SK-N-SH (cell line): ENCODE results near the gene CSNK1E. TPM values are rescaled to one million over a fixed set of nuclear protein-coding genes. Genes with fewer than 3 reads are reported as not detected.

ENCODE experiments used
- CTCF ChIA-PET: fragments of 300-600, 350-600 bp; formaldehyde crosslinking; extraction: SDS; loops from one replicate; lab custom pipeline; 2021; lab: Yijun Ruan, JAX
- POLR2A ChIA-PET: fragments of 350-600 bp; sonication (Branson Sonifier 250); formaldehyde crosslinking; extraction: SDS; loops from one replicate; lab custom pipeline; 2020; ENCODE audit warnings: antibody characterized with exemption, inconsistent platforms; lab: Yijun Ruan, JAX
- DNase-seq: peaks from one replicate; pipeline ENCODE4 v3.0.0; 2012
- H2AFZ ChIP-seq: fragments of 200-600 bp; sonication (generic); 2 replicates; pipeline ENCODE4 v1.8.1; 2016; ENCODE audit warnings: antibody characterized with exemption, mild to moderate bottlenecking, low read depth
- H3F3A ChIP-seq: fragments of 200-600 bp; sonication (generic); replicated peaks from 2 replicates; pipeline ENCODE3; 2016; ENCODE audit warnings: antibody characterized with exemption, mild to moderate bottlenecking; ENCODE audit not compliant: insufficient read depth
- H3K27ac ChIP-seq, 2 experiments: fragments of 200-500 bp in 1 of 2; fragments of 200-600 bp in 1 of 2; sonication (Bioruptor generic) in 1 of 2; sonication (generic), shearing (Covaris generic) in 1 of 2; 2 replicates each; pipeline versions ENCODE4 v1.5.1 to v1.6.1; 2014 to 2016; ENCODE audit warnings: low read depth in 2 of 2, inconsistent platforms in 1 of 2, low read length in 1 of 2, mild to moderate bottlenecking in 1 of 2, mixed read lengths in 1 of 2
- H3K27me3 ChIP-seq: fragments of 200-600 bp; sonication (generic), shearing (Covaris generic); 2 replicates; pipeline ENCODE4 v1.6.1; 2016; ENCODE audit warnings: mixed run types; ENCODE audit not compliant: insufficient read depth
- H3K36me3 ChIP-seq, 2 experiments: fragments of 200-500 bp in 1 of 2; fragments of 200-600 bp in 1 of 2; sonication (Bioruptor generic) in 1 of 2; sonication (generic) in 1 of 2; replicated peaks in 1 of 2; 2 replicates each; pipeline versions ENCODE3 to v1.5.1; 2014 to 2016; ENCODE audit warnings: low read length in 1 of 2, mild to moderate bottlenecking in 1 of 2; ENCODE audit not compliant: insufficient read depth in 2 of 2, control insufficient read depth in 1 of 2
- H3K4me1 ChIP-seq, 2 experiments: fragments of 200-500 bp in 1 of 2; fragments of 200-600 bp in 1 of 2; sonication (Bioruptor generic) in 1 of 2; sonication (generic), shearing (Covaris generic) in 1 of 2; 2 replicates each; pipeline versions ENCODE4 v1.5.1 to v1.6.1; 2014 to 2016; ENCODE audit warnings: low read depth in 1 of 2, low read length in 1 of 2, mixed run types in 1 of 2; ENCODE audit not compliant: insufficient read depth in 2 of 2, control insufficient read depth in 1 of 2
- H3K4me2 ChIP-seq: fragments of 200-600 bp; sonication (generic), shearing (Covaris generic); 2 replicates; pipeline ENCODE4 v1.6.1; 2017; ENCODE audit warnings: mixed run types
- H3K4me3 ChIP-seq, 2 experiments: fragments of 200-500 bp in 1 of 2; fragments of 200-600 bp in 1 of 2; sonication (Bioruptor generic) in 1 of 2; sonication (generic), shearing (Covaris generic) in 1 of 2; 2 replicates each; pipeline versions ENCODE4 v1.5.1 to v1.8.1; 2014 to 2016; ENCODE audit warnings: low read depth in 2 of 2, inconsistent platforms in 1 of 2, low read length in 1 of 2, mild to moderate bottlenecking in 1 of 2, mixed read lengths in 1 of 2, moderate library complexity in 1 of 2
- H3K79me2 ChIP-seq: fragments of 200-600 bp; sonication (generic); 2 replicates; pipeline ENCODE4 v1.8.1; 2017; ENCODE audit warnings: mild to moderate bottlenecking; ENCODE audit not compliant: insufficient read depth
- H3K9ac ChIP-seq: fragments of 200-600 bp; sonication (generic); 2 replicates; pipeline ENCODE4 v1.6.1; 2017; ENCODE audit warnings: mixed run types
- H3K9me2 ChIP-seq: fragments of 200-600 bp; sonication (generic); 2 replicates; pipeline ENCODE4 v1.6.1; 2017; ENCODE audit warnings: mixed run types
- H3K9me3 ChIP-seq: fragments of 200-600 bp; sonication (generic); 2 replicates; pipeline ENCODE4 v1.6.1; 2017; ENCODE audit warnings: mixed run types, mild to moderate bottlenecking, moderate library complexity
- H4K20me1 ChIP-seq: fragments of 200-600 bp; sonication (generic); 2 replicates; pipeline ENCODE4 v1.6.1; 2017; ENCODE audit warnings: mild to moderate bottlenecking, mixed run types; ENCODE audit not compliant: insufficient read depth
- CHD2 ChIP-seq: fragments of 150-350 bp; IDR thresholded peaks from 2 replicates; pipeline ENCODE4 v1.6.1; 2018; ENCODE audit warnings: low read length; ENCODE audit not compliant: partially characterized antibody
- ELF1 ChIP-seq: IDR thresholded peaks from 2 replicates; pipeline ENCODE4 v1.4.0; 2012
- EP300 ChIP-seq, 2 experiments: IDR thresholded peaks; 2 replicates each; pipeline versions ENCODE4 v1.4.0 to v1.6.1; 2012; ENCODE audit warnings: borderline replicate concordance in 1 of 2, low read depth in 1 of 2, low read length in 1 of 2
- FOXJ3 ChIP-seq: sonication (generic); formaldehyde crosslinking; IDR thresholded peaks from 2 replicates; pipeline ENCODE4 v1.5.1; 2020; ENCODE audit warnings: mild to moderate bottlenecking, missing genetic modification reagents
- GABPA ChIP-seq: IDR thresholded peaks from 2 replicates; pipeline ENCODE4 v1.4.0; 2012; ENCODE audit warnings: low read depth, mild to moderate bottlenecking
- JUND ChIP-seq: IDR thresholded peaks from 2 replicates; pipeline ENCODE4 v1.4.0; 2012
- MXI1 ChIP-seq: IDR thresholded peaks from 2 replicates; pipeline ENCODE4 v1.6.1; 2012; ENCODE audit warnings: mild to moderate bottlenecking, low read depth, low read length, improper control_type of control experiment
- NFIC ChIP-seq: IDR thresholded peaks from 2 replicates; pipeline ENCODE4 v1.4.0; 2012; ENCODE audit warnings: borderline replicate concordance
- RAD21 ChIP-seq: IDR thresholded peaks from 2 replicates; pipeline ENCODE4 v1.6.1; 2012; ENCODE audit warnings: mild to moderate bottlenecking, low read length
- SIN3A ChIP-seq: IDR thresholded peaks from 2 replicates; pipeline ENCODE4 v1.6.1; 2012; ENCODE audit warnings: low read depth, mild to moderate bottlenecking, low read length, moderate library complexity, borderline replicate concordance
- SMC3 ChIP-seq: IDR thresholded peaks from 2 replicates; pipeline ENCODE4 v1.6.1; 2012; ENCODE audit warnings: low read depth, low read length, improper control_type of control experiment
- WGBS: methylation state at CpG from one replicate; pipeline ENCODE4 v1.1.6; 2017; ENCODE audit warnings: low lambda C conversion rate; 5-methylcytosine and 5-hydroxymethylcytosine counted together
- polyA plus RNA-seq, 3 experiments: library from polyadenylated mRNA; depleted of rRNA; stranded (reverse); fragments of >200 nt; gene quantifications; 2 replicates each; pipeline ENCODE4 v1.2.3, GENCODE V29; 2012
- TF ChIP-seq, protein P1 (sequence below): IDR thresholded peaks from 2 replicates; pipeline ENCODE4 v1.4.0; 2012; ENCODE audit warnings: low read depth, borderline replicate concordance
- TF ChIP-seq, protein P2 (sequence below): IDR thresholded peaks from 2 replicates; pipeline ENCODE4 v1.6.1; 2012; ENCODE audit warnings: mild to moderate bottlenecking, low read depth, low read length, moderate library complexity

Gene CSNK1E
- polyA plus RNA-seq, 1 of the 3 experiments (the other 2 are of a cell fraction) = 130 TPM

DNA sequence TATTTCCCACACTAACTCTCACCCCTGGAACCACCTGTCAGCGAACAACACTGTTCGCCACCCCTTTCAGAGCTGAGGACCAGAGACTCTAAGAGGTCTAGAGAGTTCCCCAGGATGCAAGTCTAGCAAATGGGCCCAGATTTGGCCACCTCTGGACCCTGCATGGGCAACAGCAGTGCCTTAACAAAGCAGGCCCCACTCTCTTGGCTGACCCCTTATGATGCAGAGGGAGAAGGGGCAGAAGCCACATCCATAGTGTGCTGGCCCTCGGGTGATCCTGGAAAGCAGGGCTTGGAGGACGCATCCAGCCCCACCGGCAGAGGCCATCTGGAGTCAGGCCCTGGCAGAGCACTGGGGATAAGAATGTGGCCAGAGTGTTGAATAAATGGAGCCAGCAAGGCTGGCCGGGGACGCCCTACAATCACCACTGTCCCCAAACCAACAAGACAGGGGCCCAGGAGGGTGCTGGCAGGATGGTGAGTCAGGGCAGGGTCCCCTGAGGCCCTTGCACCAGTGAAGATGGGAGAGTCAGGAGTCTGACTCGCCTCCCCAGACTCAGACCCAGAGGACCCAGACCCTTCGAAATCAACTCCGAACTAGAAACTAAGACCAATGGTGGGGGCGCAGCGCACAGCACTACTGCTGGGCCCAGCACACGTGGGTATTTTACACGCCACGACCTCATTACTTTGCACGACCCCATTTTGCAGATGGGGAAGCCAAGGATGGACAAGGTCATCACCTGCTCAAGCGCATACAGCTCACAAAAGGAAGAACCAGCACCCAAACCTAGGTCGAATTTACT, 6.5 kb downstream of the CSNK1E start:
- H3K27ac ChIP-seq = no peak overlapping the region; a peak in 1 of 4 replicates
- peaks cover 7% of the 10 kb centered on the region for H3F3A ChIP-seq
- H3K4me1 ChIP-seq = peaks cover 21 to 22% of the 10 kb centered on the region in 2 experiments; a peak in 2 of 4 replicates
- H3K27me3 ChIP-seq = no peaks in the 10 kb centered on the region
- CTCF ChIA-PET = no interaction called here
- no peak for TF ChIP-seq MXI1
- no peak for TF ChIP-seq EP300 (IDR thresholded peaks at IDR 0.05; ENCODE audit: borderline replicate concordance in 1 of 2, low read depth in 1 of 2, low read length in 1 of 2)
- no peak for DNase-seq
- POLR2A ChIA-PET = no interaction called here
- H3K4me3 ChIP-seq = no peak overlapping the region
- WGBS = 74% methylated on average over 9 of the region's 18 CpGs
- peaks cover 93% of the 10 kb centered on the region for H4K20me1 ChIP-seq
- H3K9ac ChIP-seq = no peak overlapping the region
- no peaks in the 10 kb centered on the region for H3K9me3 ChIP-seq
- H3K9me2 ChIP-seq = no peaks in the 10 kb centered on the region
- H3K4me2 ChIP-seq = no peak overlapping the region
- no peak overlapping the region for H2AFZ ChIP-seq
- peaks cover 0 to 3% of the 10 kb centered on the region in 2 experiments for H3K36me3 ChIP-seq
- peaks cover 98% of the 10 kb centered on the region for H3K79me2 ChIP-seq

- peaks cover 98% of the 10 kb centered on the region for H3K79me2 ChIP-seq
- H3F3A ChIP-seq = peaks cover 7% of the 10 kb centered on the region
- DNase-seq = no peak
- H2AFZ ChIP-seq = no peak overlapping the region
- peaks cover 20 to 21% of the 10 kb centered on the region in 2 experiments; a peak in 2 of 4 replicates for H3K4me1 ChIP-seq
- H3K9me3 ChIP-seq = no peaks in the 10 kb centered on the region
- no peaks in the 10 kb centered on the region for H3K9me2 ChIP-seq
- no peak overlapping the region for H3K9ac ChIP-seq
- H3K4me2 ChIP-seq = no peak overlapping the region
- peaks cover 92% of the 10 kb centered on the region for H4K20me1 ChIP-seq
- ChIA-PET POLR2A (no interaction called here), CTCF (no interaction called here)
- H3K27ac ChIP-seq = no peak overlapping the region
- no peak for TF ChIP-seq ELF1
- no peak for TF ChIP-seq FOXJ3 (CRISPR knock-in tag)
- no peak for TF ChIP-seq SIN3A
- no peaks in the 10 kb centered on the region for H3K27me3 ChIP-seq
- WGBS = 95% methylated on average over 5 of the region's 18 CpGs
- H3K36me3 ChIP-seq = peaks cover 0 to 3% of the 10 kb centered on the region in 2 experiments
- no peak overlapping the region for H3K4me3 ChIP-seq
Observed at GRCh38 chr22:38309614-38310517, 7.4 kb downstream of the CSNK1E start.

GRCh38 chr22:38308791-38309498, 8.3 kb downstream of the CSNK1E start:
- POLR2A ChIA-PET = no interaction called here
- Histone ChIP-seq H3K9ac (no peak overlapping the region), H3K4me2 (no peak overlapping the region), H4K20me1 (peaks cover 92% of the 10 kb centered on the region), H3K4me3 (no peak overlapping the region), H3K9me2 (no peaks in the 10 kb centered on the region), H3K36me3 (peaks cover 0 to 7% of the 10 kb centered on the region in 2 experiments), H3K4me1 (peaks cover 11 to 21% of the 10 kb centered on the region in 2 experiments; a peak in 2 of 4 replicates), H2AFZ (no peak overlapping the region), H3K79me2 (peaks cover 98% of the 10 kb centered on the region), H3K27ac (no peak overlapping the region), H3K27me3 (no peaks in the 10 kb centered on the region), H3F3A (peaks cover 7% of the 10 kb centered on the region), H3K9me3 (no peaks in the 10 kb centered on the region)
- CTCF ChIA-PET = no interaction called here
- no peak for DNase-seq
- WGBS = 90% methylated on average over 5 of the region's 10 CpGs
- TF ChIP-seq RAD21 = no peak
- TF ChIP-seq GABPA = no peak
- TF ChIP-seq NFIC = no peak
- no peak for TF ChIP-seq SMC3
- no peak for TF ChIP-seq MXI1
- no peak for TF ChIP-seq FOXJ3 (CRISPR knock-in tag)
- no peak for TF ChIP-seq JUND
- TF ChIP-seq SIN3A = no peak
- TF ChIP-seq CHD2 = no peak
- TF ChIP-seq, protein P1, sequence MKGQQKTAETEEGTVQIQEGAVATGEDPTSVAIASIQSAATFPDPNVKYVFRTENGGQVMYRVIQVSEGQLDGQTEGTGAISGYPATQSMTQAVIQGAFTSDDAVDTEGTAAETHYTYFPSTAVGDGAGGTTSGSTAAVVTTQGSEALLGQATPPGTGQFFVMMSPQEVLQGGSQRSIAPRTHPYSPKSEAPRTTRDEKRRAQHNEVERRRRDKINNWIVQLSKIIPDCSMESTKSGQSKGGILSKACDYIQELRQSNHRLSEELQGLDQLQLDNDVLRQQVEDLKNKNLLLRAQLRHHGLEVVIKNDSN = no peak
- TF ChIP-seq, protein P2, sequence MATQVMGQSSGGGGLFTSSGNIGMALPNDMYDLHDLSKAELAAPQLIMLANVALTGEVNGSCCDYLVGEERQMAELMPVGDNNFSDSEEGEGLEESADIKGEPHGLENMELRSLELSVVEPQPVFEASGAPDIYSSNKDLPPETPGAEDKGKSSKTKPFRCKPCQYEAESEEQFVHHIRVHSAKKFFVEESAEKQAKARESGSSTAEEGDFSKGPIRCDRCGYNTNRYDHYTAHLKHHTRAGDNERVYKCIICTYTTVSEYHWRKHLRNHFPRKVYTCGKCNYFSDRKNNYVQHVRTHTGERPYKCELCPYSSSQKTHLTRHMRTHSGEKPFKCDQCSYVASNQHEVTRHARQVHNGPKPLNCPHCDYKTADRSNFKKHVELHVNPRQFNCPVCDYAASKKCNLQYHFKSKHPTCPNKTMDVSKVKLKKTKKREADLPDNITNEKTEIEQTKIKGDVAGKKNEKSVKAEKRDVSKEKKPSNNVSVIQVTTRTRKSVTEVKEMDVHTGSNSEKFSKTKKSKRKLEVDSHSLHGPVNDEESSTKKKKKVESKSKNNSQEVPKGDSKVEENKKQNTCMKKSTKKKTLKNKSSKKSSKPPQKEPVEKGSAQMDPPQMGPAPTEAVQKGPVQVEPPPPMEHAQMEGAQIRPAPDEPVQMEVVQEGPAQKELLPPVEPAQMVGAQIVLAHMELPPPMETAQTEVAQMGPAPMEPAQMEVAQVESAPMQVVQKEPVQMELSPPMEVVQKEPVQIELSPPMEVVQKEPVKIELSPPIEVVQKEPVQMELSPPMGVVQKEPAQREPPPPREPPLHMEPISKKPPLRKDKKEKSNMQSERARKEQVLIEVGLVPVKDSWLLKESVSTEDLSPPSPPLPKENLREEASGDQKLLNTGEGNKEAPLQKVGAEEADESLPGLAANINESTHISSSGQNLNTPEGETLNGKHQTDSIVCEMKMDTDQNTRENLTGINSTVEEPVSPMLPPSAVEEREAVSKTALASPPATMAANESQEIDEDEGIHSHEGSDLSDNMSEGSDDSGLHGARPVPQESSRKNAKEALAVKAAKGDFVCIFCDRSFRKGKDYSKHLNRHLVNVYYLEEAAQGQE = no peak
